T-cell (primary cell): Measurements from ENCODE around the gene SF3A1. TPM values are rescaled to one million over a fixed set of nuclear protein-coding genes. Genes with fewer than 3 reads are reported as not detected.
A peak's percentile ranks its signal among the peaks of the same experiment; 100 is the strongest.

Experiments
- ATAC-seq, 4 experiments: fragments of 200-7000 bp in 3 of 4; fragments of 150-1000 bp in 1 of 4; cut with Tn5 transposase; replicated peaks in 1 of 4; 1 replicate in 3 of 4; 2 replicates in 1 of 4; pipeline ENCODE4 v1.10.0; 2021; ENCODE audit warnings: moderate library complexity in 3 of 4, mild to moderate bottlenecking in 2 of 4, moderate number of reproducible peaks in 1 of 4
- CTCF ChIA-PET, 2 donors: fragments of 300-600 bp; sonication (Branson Sonifier 250); formaldehyde crosslinking; loops; one replicate each; lab custom pipeline; 2022; ENCODE audit warnings: antibody characterized with exemption in 2 of 2; lab: Charles Lee
- POLR2A ChIA-PET, 2 donors: fragments of 300-600 bp; sonication (Branson Sonifier 250); formaldehyde crosslinking; loops; one replicate each; lab custom pipeline; 2022; ENCODE audit warnings: antibody characterized with exemption in 2 of 2; lab: Charles Lee
- DNase-seq, 35 experiments: peaks; one replicate each; pipeline versions ENCODE4 v3.0.0 to v3.0.0-alpha.2; 2013 to 2023
- H3K27ac ChIP-seq: one replicate; pipeline ENCODE4 v1.5.1; 2013; ENCODE audit warnings: low read length
- H3K27me3 ChIP-seq, 2 experiments: replicated peaks in 1 of 2; 1 replicate in 1 of 2; 2 replicates in 1 of 2; pipeline versions ENCODE4 v1.6.1 to v1.7.0; 2013; ENCODE audit warnings: low read length in 1 of 2, mixed read lengths in 1 of 2; ENCODE audit not compliant: control insufficient read depth in 2 of 2, insufficient read depth in 2 of 2; ENCODE audit errors: extremely low read depth in 1 of 2
- H3K36me3 ChIP-seq, 2 donors: 1 replicate in 1 of 2; 2 replicates in 1 of 2; pipeline versions ENCODE4 v1.6.1 to v1.7.0; 2013; ENCODE audit warnings: low read length in 1 of 2; ENCODE audit not compliant: control insufficient read depth in 2 of 2, insufficient read depth in 1 of 2; ENCODE audit errors: extremely low read depth in 1 of 2
- H3K4me1 ChIP-seq, 2 experiments: 1 replicate in 1 of 2; 2 replicates in 1 of 2; pipeline versions ENCODE4 v1.6.1 to v1.7.0; 2013; ENCODE audit warnings: low read length in 2 of 2, mixed read lengths in 1 of 2; ENCODE audit not compliant: insufficient read depth in 2 of 2, control insufficient read depth in 1 of 2; ENCODE audit errors: extremely low read depth in 1 of 2
- H3K4me3 ChIP-seq, 2 donors: 1 replicate in 1 of 2; 2 replicates in 1 of 2; pipeline versions ENCODE4 v1.5.1 to v1.7.0; 2013; ENCODE audit warnings: mild to moderate bottlenecking in 2 of 2, low read length in 1 of 2, moderate library complexity in 1 of 2; ENCODE audit not compliant: control insufficient read depth in 1 of 2; ENCODE audit errors: extremely low read depth in 1 of 2
- H3K9me3 ChIP-seq: 2 replicates; pipeline ENCODE4 v1.7.0; 2013
- H3K27ac Mint-ChIP-seq, 2 donors: one replicate each; pipeline ENCODE4 v1.8.0; 2020 to 2021; ENCODE audit warnings: mild to moderate bottlenecking in 2 of 2, mixed read lengths in 2 of 2
- H3K27me3 Mint-ChIP-seq, 2 donors: one replicate each; pipeline ENCODE4 v1.8.0; 2021 to 2022; ENCODE audit warnings: mixed read lengths in 2 of 2
- H3K36me3 Mint-ChIP-seq: one replicate; pipeline ENCODE4 v1.8.0; 2021; ENCODE audit warnings: mixed read lengths
- H3K4me1 Mint-ChIP-seq, 3 donors: one replicate each; pipeline ENCODE4 v1.8.0; 2020 to 2022; ENCODE audit warnings: mixed read lengths in 3 of 3, mild to moderate bottlenecking in 1 of 3
- H3K4me3 Mint-ChIP-seq, 3 donors: one replicate each; pipeline ENCODE4 v1.8.0; 2020 to 2022; ENCODE audit warnings: mild to moderate bottlenecking in 3 of 3, mixed read lengths in 3 of 3, moderate library complexity in 3 of 3
- H3K9me3 Mint-ChIP-seq, 3 donors: one replicate each; pipeline ENCODE4 v1.8.0; 2020 to 2022; ENCODE audit warnings: mixed read lengths in 3 of 3
- WGBS: methylation state at CpG from one replicate; pipeline ENCODE4 v1.1.5; 2013; ENCODE audit warnings: missing lambda C conversion rate; ENCODE audit not compliant: insufficient coverage; 5-methylcytosine and 5-hydroxymethylcytosine counted together
- total RNA-seq, 35 experiments: library from RNA in 6 of 35; stranded (reverse) in 6 of 35; fragments of 120-200 nt in 1 of 35; gene quantifications; one replicate each; pipeline versions ENCODE4 v1.2.1 to v1.2.4 and lab custom pipeline; 2013 to 2026

Gene SF3A1
- total RNA-seq, 5 donors from 2014 or later (not counting 1 experiment from before 2014, with no cell fraction given) = 272 to 323 (median 292) TPM

DNA sequence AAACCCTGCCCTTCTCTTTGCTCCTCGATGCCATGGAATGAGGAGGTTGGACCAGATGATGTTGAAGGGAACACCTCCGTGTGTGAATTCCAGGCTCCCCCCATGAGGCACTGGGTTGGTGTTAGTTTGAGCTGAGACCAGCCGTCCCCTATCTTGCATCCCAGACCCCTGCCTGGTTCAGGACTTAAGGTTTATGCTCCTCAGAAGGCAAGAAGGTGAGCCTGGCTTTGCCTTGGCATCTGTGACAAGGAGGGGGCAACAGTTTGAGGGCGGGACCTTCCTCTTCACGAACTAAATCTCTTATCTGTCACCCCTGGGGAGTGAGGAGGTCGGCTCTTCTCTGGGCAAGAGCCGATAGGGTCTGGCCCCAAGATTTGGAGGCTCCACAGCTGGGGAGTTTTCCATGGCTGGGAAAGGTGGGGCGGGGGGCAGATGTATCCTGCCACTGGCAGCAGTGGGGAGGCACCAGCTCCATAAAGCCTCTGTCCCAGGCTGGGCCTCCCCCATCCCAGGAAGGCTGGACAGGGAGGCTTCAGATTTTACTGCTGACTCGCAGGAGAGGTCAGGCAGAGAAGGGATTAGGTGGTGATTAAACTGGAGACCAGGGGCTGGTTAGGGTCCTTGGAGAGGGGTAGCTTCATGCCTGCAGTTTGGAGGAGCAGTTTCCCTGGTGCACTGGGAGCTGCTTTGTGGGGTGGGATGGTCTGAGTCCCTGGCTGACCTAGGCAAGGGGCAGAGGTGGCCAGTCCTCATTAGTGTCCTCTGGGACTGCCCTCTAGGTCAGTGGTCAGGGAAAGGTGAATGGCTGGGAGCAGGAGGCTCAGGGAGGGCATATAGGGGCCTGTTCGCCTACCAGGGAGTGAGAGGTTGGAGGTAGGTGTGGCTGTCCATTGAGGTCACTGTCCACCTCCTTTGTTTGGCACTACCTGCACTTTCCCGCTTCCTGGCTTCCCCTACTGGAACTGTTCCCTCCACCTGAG is 41.3 kb upstream of the SF3A1 start:
- H3K4me3 Mint-ChIP-seq = peak overlapping the region; percentile 77 to 87 (median 83)
- H3K36me3 ChIP-seq = no peaks in the 10 kb centered on the region
- peaks cover 39 to 43% (median 41%) of the 10 kb centered on the region in 3 donors for H3K4me1 Mint-ChIP-seq
- H3K27me3 ChIP-seq = peaks cover 0 to 45% of the 10 kb centered on the region in 2 experiments
- H3K27me3 Mint-ChIP-seq = peaks cover 0 to 7% of the 10 kb centered on the region in 2 donors
- ChIA-PET POLR2A (interaction anchor here (0.6 to 3.8 kb wide), 5 partner anchors 16 to 655 kb away, joined by 4 to 21 read pairs (median 6); no protein-coding TSS in a partner anchor), CTCF (interaction anchor here (0.6 to 2.2 kb wide), 6 partner anchors 24 to 841 kb away, joined by 3 to 11 read pairs (median 4); partner anchors contain the start of gene CASTOR1 (in 1 of the 2))
- H3K9me3 ChIP-seq = no peaks in the 10 kb centered on the region
- ATAC-seq = peak in 2 of 4 experiments; percentile 4 to 9
- H3K9me3 Mint-ChIP-seq = no peaks in the 10 kb centered on the region
- H3K36me3 Mint-ChIP-seq = peaks cover 2% of the 10 kb centered on the region
- WGBS = 54% methylated on average over 7 of the region's 11 CpGs
- peak overlapping the region; percentile 84 to 87 for H3K27ac Mint-ChIP-seq
- peak in 1 of 35 experiments; percentile 18 for DNase-seq
- H3K27ac ChIP-seq = peak overlapping the region; percentile 10
- H3K4me3 ChIP-seq = peak overlapping the region; percentile 67
- peaks cover 21 to 42% of the 10 kb centered on the region in 2 experiments for H3K4me1 ChIP-seq

GRCh38 chr22:30396871-30397655 is 40.4 kb upstream of the SF3A1 start, which contains the start of gene SEC14L2:
Gene SEC14L2, plus strand, starts transcription at chr22:30397018. Its CDS starts 99 bp downstream, at chr22:30397117.
- Histone ChIP-seq H3K9me3 (no peaks in the 10 kb centered on the region), H3K27ac (peak within 1 kb of the TSS; percentile 34), H3K4me3 (peak within 1 kb of the TSS; percentile 67 to 70), H3K27me3 (peaks cover 0 to 48% of the 10 kb centered on the region in 2 experiments), H3K4me1 (peaks cover 23 to 50% of the 10 kb centered on the region in 2 experiments), H3K36me3 (no peaks in the 10 kb centered on the region)
- Mint-ChIP-seq H3K27me3 (peaks cover 0 to 7% of the 10 kb centered on the region in 2 donors), H3K27ac (peak within 1 kb of the TSS; percentile 84 to 87), H3K4me3 (peak within 1 kb of the TSS; percentile 83 to 87 (median 86)), H3K36me3 (peaks cover 2% of the 10 kb centered on the region), H3K4me1 (peaks cover 43 to 48% (median 44%) of the 10 kb centered on the region in 3 donors), H3K9me3 (no peaks in the 10 kb centered on the region)
- POLR2A ChIA-PET = interaction anchor here (0.7 to 3.8 kb wide), 7 partner anchors 18 to 82 kb away, joined by 3 to 21 read pairs (median 5); no protein-coding TSS in a partner anchor
- under 1% methylated on average over 55 of the region's 56 CpGs for WGBS
- DNase-seq (peak; percentile 22 to 72 (median 49)), ATAC-seq (peak; percentile 65 to 82 (median 78))
- CTCF ChIA-PET = interaction anchor here (0.5 to 2.2 kb wide), 8 partner anchors 15 to 840 kb away, joined by 3 to 11 read pairs (median 5); partner anchors contain the start of genes CASTOR1 (in 1 of the 2) and MTFP1 (in 1 of the 2)

- Mint-ChIP-seq H3K4me3 (peak overlapping the region in 1 of 3 donors; percentile 15), H3K36me3 (peaks cover under 1% of the 10 kb centered on the region), H3K4me1 (peaks cover 48 to 53% (median 52%) of the 10 kb centered on the region in 3 donors), H3K27me3 (peaks cover 0 to 7% of the 10 kb centered on the region in 2 donors), H3K27ac (peak overlapping the region; percentile 49 to 66), H3K9me3 (no peaks in the 10 kb centered on the region)
- Histone ChIP-seq H3K27ac (no peak overlapping the region), H3K9me3 (no peaks in the 10 kb centered on the region), H3K36me3 (no peaks in the 10 kb centered on the region), H3K4me1 (peaks cover 26 to 54% of the 10 kb centered on the region in 2 experiments), H3K27me3 (peaks cover 0 to 45% of the 10 kb centered on the region in 2 experiments), H3K4me3 (no peak overlapping the region)
- ChIA-PET CTCF (interaction anchor here (0.7 to 2.2 kb wide), 3 partner anchors 30 to 106 kb away, joined by 3 to 6 read pairs (median 3); no protein-coding TSS in a partner anchor), POLR2A (interaction anchor here (0.6 to 0.7 kb wide), 2 partner anchors 18 to 20 kb away, joined by 8 to 10 read pairs; no protein-coding TSS in a partner anchor)
- 59% methylated on average over 2 of the region's 3 CpGs for WGBS
- DNase-seq (no peak), ATAC-seq (no peak)
Observed at GRCh38 chr22:30393885-30394284, 37.2 kb upstream of the SF3A1 start.

DNA sequence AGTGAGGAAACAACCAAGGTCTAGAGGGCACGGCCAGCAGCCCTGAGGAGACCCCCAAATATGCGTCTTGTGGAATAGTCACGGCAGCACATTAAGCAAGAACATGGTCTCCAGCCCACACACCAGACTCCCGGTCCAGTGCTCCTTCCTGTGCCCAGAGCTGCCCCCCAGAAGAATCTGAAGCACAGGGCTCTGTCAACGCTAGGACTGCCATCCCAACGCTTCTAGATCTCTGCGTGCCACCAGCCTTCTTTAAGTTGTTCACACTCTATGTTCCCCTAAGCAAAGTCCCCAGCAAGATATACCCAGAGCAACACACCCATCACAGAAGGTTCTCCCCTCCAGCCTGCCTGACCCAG is 36.6 kb upstream of the SF3A1 start:
- no peaks in the 10 kb centered on the region for H3K9me3 ChIP-seq

DNA sequence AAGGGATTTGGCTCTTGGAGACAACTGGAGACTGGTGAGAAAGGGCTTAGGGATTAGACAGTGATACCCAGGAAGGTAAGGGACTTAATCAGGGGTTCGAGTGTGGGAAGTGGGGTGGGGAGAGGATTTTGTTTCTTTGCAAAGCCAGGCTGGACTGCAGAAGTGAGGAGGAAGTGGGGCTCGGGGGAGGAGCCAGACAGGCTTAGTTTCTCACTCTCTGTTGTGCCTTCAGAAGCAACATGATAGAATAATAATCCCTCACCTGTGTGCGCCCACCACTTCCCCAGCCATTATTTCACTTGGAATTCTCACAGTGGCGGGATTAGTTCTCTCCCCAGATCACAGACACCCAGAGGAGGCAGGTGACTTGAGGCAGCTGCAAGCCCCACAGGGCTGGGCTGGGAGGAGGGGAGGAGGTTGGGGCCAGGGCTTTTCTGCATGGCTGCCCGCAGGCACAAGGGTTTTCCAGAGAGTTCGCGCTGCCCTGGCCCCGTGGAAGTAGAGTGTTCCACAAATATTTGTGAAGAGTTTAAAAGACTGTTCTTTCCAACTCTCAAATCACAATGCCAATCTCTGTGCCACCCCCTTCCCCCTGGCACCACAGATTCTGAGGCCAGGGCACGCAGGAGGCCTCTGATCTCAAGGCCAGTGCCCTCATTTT is 36.1 kb upstream of the SF3A1 start:
- no peaks in the 10 kb centered on the region for H3K36me3 ChIP-seq
- H3K27me3 Mint-ChIP-seq = peaks cover 0 to 5% of the 10 kb centered on the region in 2 donors
- peaks cover 17 to 43% of the 10 kb centered on the region in 2 experiments for H3K4me1 ChIP-seq
- no peak overlapping the region for H3K4me3 ChIP-seq
- H3K27me3 ChIP-seq = peaks cover 0 to 39% of the 10 kb centered on the region in 2 experiments
- WGBS = no CpG with 5 or more reads among the region's 9 CpGs
- H3K4me3 Mint-ChIP-seq = no peak overlapping the region
- CTCF ChIA-PET = interaction anchor here (0.8 to 3.2 kb wide), 5 partner anchors 31 to 104 kb away, joined by 3 to 18 read pairs (median 12); partner anchors contain the start of gene CASTOR1 (in 1 of the 2)
- H3K4me1 Mint-ChIP-seq = peaks cover 37 to 43% (median 41%) of the 10 kb centered on the region in 3 donors
- DNase-seq = no peak
- no peaks in the 10 kb centered on the region for H3K36me3 Mint-ChIP-seq
- H3K27ac ChIP-seq = no peak overlapping the region
- no peaks in the 10 kb centered on the region for H3K9me3 Mint-ChIP-seq
- no peak for ATAC-seq
- H3K27ac Mint-ChIP-seq = peak overlapping the region; percentile 57
- POLR2A ChIA-PET = no interaction called here
- no peaks in the 10 kb centered on the region for H3K9me3 ChIP-seq

More for the DNA sequence above, 36.6 kb upstream of the SF3A1 start:
- POLR2A ChIA-PET = no interaction called here
- Histone ChIP-seq H3K27ac (no peak overlapping the region), H3K4me1 (peaks cover 22 to 48% of the 10 kb centered on the region in 2 experiments), H3K36me3 (no peaks in the 10 kb centered on the region), H3K27me3 (peaks cover 0 to 42% of the 10 kb centered on the region in 2 experiments), H3K4me3 (no peak overlapping the region)
- H3K9me3 Mint-ChIP-seq = no peaks in the 10 kb centered on the region
- CTCF ChIA-PET = interaction anchor here in 1 of 2 donors (2.2 kb wide), 1 partner anchor 31 kb away, joined by 6 read pairs; no protein-coding TSS in a partner anchor
- H3K27me3 Mint-ChIP-seq = peaks cover 0 to 7% of the 10 kb centered on the region in 2 donors
- peak overlapping the region in 1 of 3 donors; percentile 15 for H3K4me3 Mint-ChIP-seq
- H3K36me3 Mint-ChIP-seq = no peaks in the 10 kb centered on the region
- DNase-seq (no peak), ATAC-seq (no peak)
- WGBS = 79% methylated on average over 7 of the region's 7 CpGs
- peak overlapping the region; percentile 20 to 55 for H3K27ac Mint-ChIP-seq
- peaks cover 42 to 48% (median 46%) of the 10 kb centered on the region in 3 donors for H3K4me1 Mint-ChIP-seq
